SU-DHL-6 (cell line): ENCODE results near the gene ZNF354C.

Experiments
- CTCF ChIP-seq: fragments of 200-600 bp; sonication (generic); IDR thresholded peaks from one replicate; pipeline ENCODE4 v1.5.1; 2017; ENCODE audit warnings: antibody characterized with exemption, mild to moderate bottlenecking, low read length, moderate library complexity; ENCODE audit not compliant: insufficient read depth, poor library complexity, severe bottlenecking
- EZH2phosphoT487 ChIP-seq: fragments of 200-600 bp; sonication (generic), shearing (Covaris generic); conservative IDR thresholded peaks from 2 replicates; pipeline ENCODE4 v1.6.1; 2018; ENCODE audit warnings: mild to moderate bottlenecking, antibody characterized with exemption, low read length, moderate library complexity, mixed read lengths

DNA sequence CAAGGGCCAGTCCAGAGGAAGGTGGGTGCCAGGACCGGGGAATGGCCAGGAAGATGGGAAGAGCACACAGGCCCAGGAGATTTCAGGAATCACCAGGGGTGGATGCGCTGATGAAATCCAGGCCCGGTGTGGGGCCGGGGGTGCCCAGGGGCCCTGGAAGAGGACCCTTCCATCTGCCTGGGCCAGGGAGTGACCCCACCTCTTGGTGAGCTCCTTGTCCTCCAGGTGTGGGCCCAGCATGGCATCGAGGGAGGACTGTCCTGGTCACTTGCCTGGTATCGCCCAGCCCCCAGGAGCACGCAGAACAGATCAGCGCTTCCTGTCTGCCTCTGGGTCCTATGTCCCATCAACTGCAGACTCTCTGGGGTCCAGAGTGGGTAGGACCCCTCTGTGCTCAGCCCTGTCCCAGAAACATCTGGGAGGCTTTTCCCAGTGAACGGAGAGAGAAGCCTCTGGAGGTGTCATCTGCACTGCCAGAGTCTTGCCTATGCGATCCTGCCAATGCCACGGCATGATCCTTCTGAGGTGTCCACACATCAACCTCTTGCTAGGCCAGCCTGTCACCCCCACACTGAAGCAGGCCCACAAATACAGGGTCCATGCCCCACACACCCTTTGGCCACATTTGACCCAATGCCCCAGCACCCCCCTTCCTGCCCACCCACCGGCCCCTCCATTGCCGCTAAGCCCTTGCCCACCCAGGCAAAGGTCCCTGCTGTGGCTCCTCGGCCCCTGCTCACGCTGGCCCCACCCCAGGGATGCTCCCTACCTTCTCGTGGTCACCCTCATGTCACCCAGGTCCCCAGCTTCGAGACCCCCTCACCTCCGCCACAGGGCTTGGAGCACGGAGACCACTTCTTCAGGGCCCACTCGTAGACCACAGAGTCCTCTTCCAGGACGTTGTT, 67.2 kb downstream of the ZNF354C start:
- TF ChIP-seq CTCF (no peak), EZH2phosphoT487 (no peak)
